Heart left ventricle (tissue), 16 donors: Measurements from ENCODE around the gene MAGI2. TPM values are rescaled to one million over a fixed set of nuclear protein-coding genes. Genes with fewer than 3 reads are reported as not detected.
A peak's percentile ranks its signal among the peaks of the same experiment; 100 is the strongest.

Experiments used
- ATAC-seq, 4 donors: fragments of 200-7000 bp; cut with Tn5 transposase; one replicate each; pipeline ENCODE4 v1.9.1; 2020 to 2022; ENCODE audit warnings: moderate library complexity in 4 of 4, mild to moderate bottlenecking in 3 of 4, moderate number of reproducible peaks in 1 of 4
- DNase-seq, 5 donors: peaks; one replicate each; pipeline ENCODE4 v3.0.0-alpha.2; 2020
- H3K27ac ChIP-seq, 12 donors: fragments of 200-600 bp; sonication (generic) in 4 of 12; one replicate each; pipeline versions ENCODE4 v1.5.0 to v1.8.0; 2016 to 2022; ENCODE audit warnings: mild to moderate bottlenecking in 2 of 12
- H3K27me3 ChIP-seq, 9 donors: fragments of 200-600 bp; sonication (generic) in 2 of 9; one replicate each; pipeline versions ENCODE4 v1.5.1 to v1.8.0; 2016 to 2022; ENCODE audit warnings: mild to moderate bottlenecking in 3 of 9
- H3K36me3 ChIP-seq, 9 donors: fragments of 200-600 bp; sonication (generic) in 2 of 9; one replicate each; pipeline versions ENCODE4 v1.5.0 to v1.8.0; 2018 to 2022; ENCODE audit warnings: mild to moderate bottlenecking in 2 of 9
- H3K4me1 ChIP-seq, 12 donors: fragments of 200-600 bp; sonication (generic) in 4 of 12; one replicate each; pipeline versions ENCODE4 v1.5.0 to v1.8.0; 2016 to 2022; ENCODE audit warnings: mild to moderate bottlenecking in 3 of 12
- H3K4me3 ChIP-seq, 12 donors: fragments of 200-600 bp; sonication (generic) in 4 of 12; one replicate each; pipeline versions ENCODE4 v1.5.0 to v1.8.0; 2017 to 2022; ENCODE audit warnings: mild to moderate bottlenecking in 9 of 12, moderate library complexity in 4 of 12
- H3K9me3 ChIP-seq, 12 donors: fragments of 200-600 bp; sonication (generic) in 4 of 12; one replicate each; pipeline versions ENCODE4 v1.5.0 to v1.8.0; 2016 to 2022; ENCODE audit warnings: mild to moderate bottlenecking in 1 of 12
- POLR2A ChIP-seq, 2 donors: fragments of 450-650 bp; IDR thresholded peaks; one replicate each; pipeline ENCODE4 v1.6.1; 2017; ENCODE audit warnings: antibody characterized with exemption in 2 of 2, mild to moderate bottlenecking in 2 of 2, moderate library complexity in 2 of 2
- WGBS, 4 donors: extraction: QIAGEN DNeasy Blood & Tissue Kit in 2 of 4; methylation state at CpG; one replicate each; pipeline versions ENCODE4 v1.1.5 to v1.1.7; 2013 to 2018; 5-methylcytosine and 5-hydroxymethylcytosine counted together
- intact Hi-C, 10 donors: fragments of 100-400 bp; cut with DNase I; formaldehyde crosslinking; loops; one replicate each; pipeline versions ENCODE4 v1.11.1 to v1.14.2; 2022
- polyA plus RNA-seq, 2 donors: library from polyadenylated mRNA; stranded (reverse); fragments of 200-250 nt; gene quantifications; one replicate each; pipeline ENCODE4 v1.2.3, GENCODE V29; 2013
- total RNA-seq, 9 donors: library from RNA; depleted of rRNA in 2 of 9; stranded (reverse); fragments of >200 nt in 2 of 9; fragmentation: NEBNext Ultra II Directional in 3 of 9; extraction: Animal tissue kit (Norgen Biotek cat#: 25700) in 3 of 9; gene quantifications; one replicate each; pipeline versions ENCODE4 v1.1.0 to v1.2.4, GENCODE V29; 2016 to 2023
- TF ChIP-seq, protein P1 (sequence below), 12 donors: fragments of 200-600 bp; sonication (generic) in 4 of 12; IDR thresholded peaks; one replicate each; pipeline versions ENCODE4 v1.5.0 to v1.8.0; 2018 to 2022; ENCODE audit warnings: antibody characterized with exemption in 12 of 12, mild to moderate bottlenecking in 5 of 12
- donor health status: ischemic (EF 13 %, LVEDD 7.1; RV severe dilation, severe dysfunction).
- donor health status: healthy with polysubstance abuse.
- donor health status: DM: no; HTN: yes; CAD: no.
- donor health status: DM: no; HTN: no; CAD: no.
- donor health status: ischemic (EF 25% LVEDD 6.9; RV normal size, moderate dysfunction).
- donor health status: ischemic (EF 25% LVEDD 5.7; RV mildly dilated, moderate dysfunction).
- donor health status: healthy.
- donor health status: DM: yes; HTN: yes; CAD: no.
- donor health status: ischemic (EF 35%, LVEDD 5.7; RV mildly dilated, moderate dysfunction).
- donor health status: nonischemic (EF 11% LVEDD 7.7; RV severe dilation, severe dysfunction).
- donor health status: DM: yes; HTN: yes; CAD: no.
- donor health status: PGD.
- donor health status: ischemic (EF 29% LVEDD 5.4; RV normal size, mild dysfunction).
- donor health status: nonischemic (EF 23%, LVEDD 6.1; RV moderate dilation, normal function).

MAGI2 gene
- total and polyA plus RNA-seq, 11 donors = 1.1 to 6.8 (median 3.8) TPM

DNA sequence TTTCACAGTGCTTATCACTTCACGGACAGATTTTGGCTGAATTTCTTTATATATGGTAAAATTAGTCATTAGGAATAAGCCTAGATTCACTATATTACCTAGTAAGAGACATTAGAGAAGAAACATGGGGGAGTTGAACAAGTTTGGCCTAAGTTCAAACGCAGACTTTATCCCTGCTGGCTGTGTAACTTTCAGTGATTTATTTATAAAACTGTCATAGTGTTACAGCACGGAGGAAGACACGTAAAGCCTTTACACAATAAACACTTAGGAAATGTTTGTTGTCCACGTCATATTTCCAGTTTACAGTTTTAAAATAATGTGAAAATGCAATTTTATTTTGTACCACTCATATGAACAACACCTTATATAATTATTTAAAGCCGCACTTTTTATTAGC, 661.5 kb downstream of the MAGI2 start:
- ATAC-seq (no peak), DNase-seq (no peak)
- H3K4me3 ChIP-seq = peak overlapping the region in 1 of 12 donors; percentile 6
- H3K4me1 ChIP-seq = no peaks in the 10 kb centered on the region
- no peaks in the 10 kb centered on the region for H3K36me3 ChIP-seq
- no peaks in the 10 kb centered on the region for H3K27me3 ChIP-seq
- no peak overlapping the region for H3K27ac ChIP-seq
- intact Hi-C loops = no loop called here
- peaks cover 0 to 18% (median 10%) of the 10 kb centered on the region in 12 donors for H3K9me3 ChIP-seq
- 38 to 44% (median 41%) methylated on average over 6 of the region's 6 CpGs for WGBS, 4 donors
- no peak for TF ChIP-seq POLR2A (IDR thresholded peaks at IDR 0.05)
- TF ChIP-seq, protein P1, sequence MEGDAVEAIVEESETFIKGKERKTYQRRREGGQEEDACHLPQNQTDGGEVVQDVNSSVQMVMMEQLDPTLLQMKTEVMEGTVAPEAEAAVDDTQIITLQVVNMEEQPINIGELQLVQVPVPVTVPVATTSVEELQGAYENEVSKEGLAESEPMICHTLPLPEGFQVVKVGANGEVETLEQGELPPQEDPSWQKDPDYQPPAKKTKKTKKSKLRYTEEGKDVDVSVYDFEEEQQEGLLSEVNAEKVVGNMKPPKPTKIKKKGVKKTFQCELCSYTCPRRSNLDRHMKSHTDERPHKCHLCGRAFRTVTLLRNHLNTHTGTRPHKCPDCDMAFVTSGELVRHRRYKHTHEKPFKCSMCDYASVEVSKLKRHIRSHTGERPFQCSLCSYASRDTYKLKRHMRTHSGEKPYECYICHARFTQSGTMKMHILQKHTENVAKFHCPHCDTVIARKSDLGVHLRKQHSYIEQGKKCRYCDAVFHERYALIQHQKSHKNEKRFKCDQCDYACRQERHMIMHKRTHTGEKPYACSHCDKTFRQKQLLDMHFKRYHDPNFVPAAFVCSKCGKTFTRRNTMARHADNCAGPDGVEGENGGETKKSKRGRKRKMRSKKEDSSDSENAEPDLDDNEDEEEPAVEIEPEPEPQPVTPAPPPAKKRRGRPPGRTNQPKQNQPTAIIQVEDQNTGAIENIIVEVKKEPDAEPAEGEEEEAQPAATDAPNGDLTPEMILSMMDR (IDR thresholded peaks at IDR 0.05) = no peak

DNA sequence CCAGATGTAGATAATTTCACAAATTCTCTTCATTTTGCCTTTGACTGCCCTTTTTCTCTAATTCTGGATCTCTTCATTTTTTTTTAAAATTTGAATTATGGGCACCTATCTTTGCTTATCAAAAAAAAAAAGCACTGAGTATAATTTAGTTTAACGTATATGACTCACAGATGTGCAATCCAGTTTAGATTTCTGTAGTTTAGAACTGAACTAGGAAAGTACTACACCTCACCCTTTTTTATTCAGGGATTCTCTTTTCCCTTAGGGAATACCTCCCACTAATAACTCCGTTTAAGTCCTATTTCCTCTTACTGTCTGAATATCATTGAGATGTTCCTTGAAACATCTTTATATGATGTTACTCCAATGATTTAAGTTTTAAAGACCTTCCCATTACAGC, 665.0 kb downstream of the MAGI2 start:
- 41 to 78% (median 46%) methylated on average over 2 of the region's 2 CpGs for WGBS, 4 donors
- no peaks in the 10 kb centered on the region for H3K4me1 ChIP-seq
- no peak overlapping the region for H3K27ac ChIP-seq
- ATAC-seq (no peak), DNase-seq (no peak)
- no peak for TF ChIP-seq POLR2A (IDR thresholded peaks at IDR 0.05)
- intact Hi-C loops = no loop called here
- no peaks in the 10 kb centered on the region for H3K27me3 ChIP-seq
- H3K4me3 ChIP-seq = no peak overlapping the region
- no peaks in the 10 kb centered on the region for H3K9me3 ChIP-seq
- H3K36me3 ChIP-seq = no peaks in the 10 kb centered on the region

DNA sequence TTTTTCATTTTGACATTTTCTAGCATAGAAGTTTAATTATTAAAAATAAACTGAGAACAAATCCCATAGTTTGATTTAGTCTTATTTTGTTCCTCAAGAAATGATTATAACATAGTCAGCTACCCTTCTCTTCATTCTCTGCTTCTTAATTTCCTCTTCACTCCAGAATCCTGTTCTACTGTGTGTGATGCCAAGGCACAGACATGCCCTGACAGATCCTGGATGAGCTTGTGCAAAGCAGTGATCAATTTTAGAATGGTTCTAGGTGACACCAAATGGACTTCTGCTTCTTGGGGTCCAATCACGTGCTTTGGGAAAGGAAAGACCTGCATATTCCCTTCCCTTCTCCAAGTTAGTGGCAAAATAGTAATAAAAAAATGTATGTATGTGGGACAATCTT, 665.6 kb downstream of the MAGI2 start:
- intact Hi-C loops = no loop called here
- H3K27me3 ChIP-seq = no peaks in the 10 kb centered on the region
- H3K9me3 ChIP-seq = no peaks in the 10 kb centered on the region
- ATAC-seq (no peak), DNase-seq (no peak)
- H3K4me1 ChIP-seq = no peaks in the 10 kb centered on the region
- H3K36me3 ChIP-seq = no peaks in the 10 kb centered on the region
- H3K27ac ChIP-seq = no peak overlapping the region
- TF ChIP-seq, protein P1 (IDR thresholded peaks at IDR 0.05) = no peak
- no peak for TF ChIP-seq POLR2A (IDR thresholded peaks at IDR 0.05)
- H3K4me3 ChIP-seq = no peak overlapping the region
- WGBS, 4 donors = 71 to 95% (median 86%) methylated on average over 1 of the region's 1 CpG

DNA sequence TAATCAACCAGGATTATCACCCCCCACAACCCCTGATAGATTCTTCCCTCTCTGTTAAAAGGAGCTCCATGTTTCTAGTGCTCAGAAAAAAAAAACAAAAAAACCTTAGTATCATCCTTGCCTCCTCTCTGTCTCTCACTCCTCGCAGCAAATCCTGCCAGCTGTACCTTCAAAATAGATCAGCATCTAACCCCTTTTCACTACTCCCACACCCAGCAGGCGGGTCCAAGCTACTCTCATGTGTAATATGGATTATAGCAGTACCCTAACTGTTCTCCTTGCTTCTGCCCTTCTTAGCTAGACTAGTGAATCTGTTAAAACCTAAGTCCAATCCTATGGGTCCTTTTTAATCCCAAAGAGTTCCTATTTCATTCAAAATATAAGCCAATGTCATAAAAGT, 667.4 kb downstream of the MAGI2 start:
- 65 to 90% (median 79%) methylated on average over 2 of the region's 2 CpGs for WGBS, 4 donors
- no peak for DNase-seq
- ATAC-seq = no peak
- no peak overlapping the region for H3K4me3 ChIP-seq
- H3K27ac ChIP-seq = no peak overlapping the region
- no peaks in the 10 kb centered on the region for H3K27me3 ChIP-seq
- intact Hi-C loops = no loop called here
- H3K4me1 ChIP-seq = no peaks in the 10 kb centered on the region
- no peaks in the 10 kb centered on the region for H3K36me3 ChIP-seq
- no peak for TF ChIP-seq POLR2A (IDR thresholded peaks at IDR 0.05)
- TF ChIP-seq, protein P1 (IDR thresholded peaks at IDR 0.05) = no peak
- H3K9me3 ChIP-seq = no peaks in the 10 kb centered on the region

DNA sequence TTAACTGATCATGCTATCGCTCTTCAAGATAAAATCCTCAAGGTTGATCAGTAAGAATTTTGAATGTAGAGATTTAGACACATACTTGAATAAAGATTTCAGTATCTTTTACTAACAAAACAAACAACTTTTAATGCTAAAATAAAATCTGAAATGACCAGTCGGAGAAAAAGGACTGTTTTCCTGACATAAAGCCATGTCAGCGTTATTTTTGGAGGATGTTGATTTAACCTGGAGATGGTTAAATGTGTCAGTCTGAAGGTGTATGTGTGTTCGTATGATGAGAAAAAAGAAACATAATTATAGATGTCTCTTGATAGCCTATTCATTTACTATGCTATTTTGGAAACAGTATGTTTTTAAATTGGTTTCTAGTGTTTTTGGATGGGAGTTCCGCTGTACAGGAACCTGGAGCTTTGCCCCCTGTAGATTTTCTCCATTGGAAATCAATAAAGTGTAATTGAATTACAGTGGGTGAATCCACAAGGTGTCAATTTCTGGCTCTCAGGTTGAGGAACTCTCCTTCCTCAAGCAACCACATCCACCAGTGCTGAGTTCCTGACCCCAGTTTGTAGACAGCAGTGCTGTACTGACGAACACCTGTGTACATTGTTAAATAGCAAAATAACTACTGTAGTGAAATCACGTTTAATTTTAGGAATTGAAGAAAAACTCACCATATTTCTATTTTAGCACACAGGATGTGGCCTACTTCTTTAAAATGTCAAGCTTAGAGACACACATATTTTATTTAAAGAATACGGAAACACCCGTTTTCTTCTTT, 670.1 kb downstream of the MAGI2 start:
- 80 to 85% (median 83%) methylated on average over 9 of the region's 9 CpGs for WGBS, 4 donors
- no peaks in the 10 kb centered on the region for H3K36me3 ChIP-seq
- no peak overlapping the region for H3K27ac ChIP-seq
- no peaks in the 10 kb centered on the region for H3K9me3 ChIP-seq
- H3K27me3 ChIP-seq = no peaks in the 10 kb centered on the region
- no peaks in the 10 kb centered on the region for H3K4me1 ChIP-seq
- ATAC-seq = no peak
- intact Hi-C loops = no loop called here
- TF ChIP-seq, protein P1 (IDR thresholded peaks at IDR 0.05) = no peak
- TF ChIP-seq POLR2A (IDR thresholded peaks at IDR 0.05) = no peak
- no peak for DNase-seq
- no peak overlapping the region for H3K4me3 ChIP-seq
